Measurements from ENCODE around the gene KAT6B. TPM values are rescaled to one million over a fixed set of nuclear protein-coding genes. Genes with fewer than 3 reads are reported as not detected.

Gene KAT6B
- total and polyA plus RNA-seq, 2 of the 8 experiments (the other 6 are each of a cell fraction or from before 2014, with no cell fraction given) = 7.3 to 30.8 TPM

DNA sequence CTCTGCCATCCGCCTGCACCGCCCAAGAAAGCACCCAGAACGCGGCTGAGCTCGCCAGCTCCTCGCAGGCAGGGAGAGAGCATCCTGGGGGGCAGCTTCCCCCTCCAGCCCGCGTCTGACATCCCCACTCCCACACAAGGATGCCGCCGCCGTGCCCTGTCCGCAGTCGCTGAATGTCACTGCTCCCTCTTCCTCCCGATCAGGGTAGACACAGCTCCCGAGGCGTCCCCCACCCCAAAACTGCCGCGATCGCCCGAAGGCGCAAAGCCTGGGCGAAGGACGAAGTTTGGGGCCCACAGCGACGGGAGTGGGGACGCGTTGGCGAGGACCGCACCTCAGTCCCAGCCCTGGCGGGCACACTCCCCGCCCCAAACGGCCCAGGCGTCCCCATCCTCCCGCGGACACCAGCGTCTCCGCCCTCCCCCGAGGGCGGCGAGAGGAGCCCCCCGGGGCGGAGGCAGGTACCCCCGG is 1.5 kb upstream of the KAT6B start (continued):
- no peak for TF ChIP-seq POLR2A (IDR thresholded peaks at IDR 0.05; ENCODE audit: control extremely low read depth in 1 of 2, low read depth in 2 of 2, low read length in 2 of 2)
- peak; percentile 19; the same call in 1 of the 2 replicates for TF ChIP-seq BACH1 (IDR thresholded peaks at IDR 0.05; ENCODE audit: low read length)
- TF ChIP-seq PHF8 (conservative IDR thresholded peaks at IDR 0.05; ENCODE audit: low read depth, low read length) = no peak
- no peak for TF ChIP-seq CHD1 (IDR thresholded peaks at IDR 0.05; ENCODE audit: low read depth, low read length)
- TF ChIP-seq TAF1 (IDR thresholded peaks at IDR 0.05; ENCODE audit: low read depth, low read length) = no peak
- TF ChIP-seq, protein P1, sequence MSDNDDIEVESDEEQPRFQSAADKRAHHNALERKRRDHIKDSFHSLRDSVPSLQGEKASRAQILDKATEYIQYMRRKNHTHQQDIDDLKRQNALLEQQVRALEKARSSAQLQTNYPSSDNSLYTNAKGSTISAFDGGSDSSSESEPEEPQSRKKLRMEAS (IDR thresholded peaks at IDR 0.05) = no peak
- TF ChIP-seq RBBP5 (IDR thresholded peaks at IDR 0.05; ENCODE audit: borderline replicate concordance, low read depth, low read length) = peak; percentile 47; the same call in 1 of the 2 replicates
- TF ChIP-seq, protein P2, sequence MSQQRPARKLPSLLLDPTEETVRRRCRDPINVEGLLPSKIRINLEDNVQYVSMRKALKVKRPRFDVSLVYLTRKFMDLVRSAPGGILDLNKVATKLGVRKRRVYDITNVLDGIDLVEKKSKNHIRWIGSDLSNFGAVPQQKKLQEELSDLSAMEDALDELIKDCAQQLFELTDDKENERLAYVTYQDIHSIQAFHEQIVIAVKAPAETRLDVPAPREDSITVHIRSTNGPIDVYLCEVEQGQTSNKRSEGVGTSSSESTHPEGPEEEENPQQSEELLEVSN (IDR thresholded peaks at IDR 0.05) = no peak
- TF ChIP-seq EZH2 (IDR thresholded peaks at IDR 0.05; ENCODE audit: low read depth, low read length, severe bottlenecking) = no peak

Measured in H1 (cell line).